Calu3 (cell line): Measurements from ENCODE around the gene UCKL1. TPM values are rescaled to one million over a fixed set of nuclear protein-coding genes. Genes with fewer than 3 reads are reported as not detected.

Experiments used
- BruUV-seq: library from RNA; stranded (reverse); fragments of 400-500 nt; replicated peaks from 2 replicates; lab custom pipeline; 2021; lab: Mats Ljungman, UMichigan
- CTCF ChIA-PET: fragments of 300-600 bp; sonication (Branson Sonifier 250); formaldehyde crosslinking; loops from one replicate; lab custom pipeline; 2022; ENCODE audit warnings: antibody characterized with exemption; lab: Charles Lee
- DNase-seq: peaks from one replicate; pipeline ENCODE4 v3.0.0; 2022
- H3K27ac Mint-ChIP-seq: one replicate; pipeline ENCODE4 v1.8.0; 2022; ENCODE audit warnings: mixed read lengths; ENCODE audit not compliant: unreplicated experiment
- H3K27me3 Mint-ChIP-seq: one replicate; pipeline ENCODE4 v1.8.0; 2022; ENCODE audit warnings: mixed read lengths; ENCODE audit not compliant: unreplicated experiment
- H3K36me3 Mint-ChIP-seq: one replicate; pipeline ENCODE4 v1.8.0; 2022; ENCODE audit warnings: mild to moderate bottlenecking, moderate library complexity, mixed read lengths; ENCODE audit not compliant: insufficient read depth, unreplicated experiment
- H3K4me1 Mint-ChIP-seq: one replicate; pipeline ENCODE4 v1.8.0; 2022; ENCODE audit warnings: mild to moderate bottlenecking, low read depth, mixed read lengths; ENCODE audit not compliant: unreplicated experiment
- H3K4me3 Mint-ChIP-seq: one replicate; pipeline ENCODE4 v1.8.0; 2022; ENCODE audit warnings: mild to moderate bottlenecking, low read depth, moderate library complexity, mixed read lengths; ENCODE audit not compliant: unreplicated experiment
- H3K9me3 Mint-ChIP-seq: one replicate; pipeline ENCODE4 v1.8.0; 2022; ENCODE audit warnings: low read depth, mixed read lengths; ENCODE audit not compliant: unreplicated experiment
- CTCF ChIP-seq: fragments of 200-600 bp; IDR thresholded peaks from one replicate; pipeline ENCODE4 v1.8.0; 2022; ENCODE audit warnings: antibody characterized with exemption; ENCODE audit not compliant: unreplicated experiment
- intact Hi-C: fragments of 100-400 bp; cut with micrococcal nuclease; formaldehyde crosslinking; loops from one replicate; pipeline ENCODE4 v1.10.0; 2022; ENCODE audit not compliant: unreplicated experiment
- total RNA-seq: library from RNA; stranded (reverse); gene quantifications from 2 replicates; pipeline ENCODE4 v1.2.3, GENCODE V29; 2022

The UCKL1 gene
- total RNA-seq, 1 experiment from 2014 or later: 85.1 TPM

GRCh38 chr20:63959699-63960075, 3.5 kb upstream of the UCKL1 start:
- CTCF ChIA-PET: no interaction called here
- no peaks in the 10 kb centered on the region for H3K9me3 Mint-ChIP-seq
- intact Hi-C loops: no loop called here
- H3K4me3 Mint-ChIP-seq: no peak overlapping the region
- H3K4me1 Mint-ChIP-seq: peaks cover 7% of the 10 kb centered on the region
- DNase-seq: no peak
- no peak for TF ChIP-seq CTCF
- BruUV-seq: no TSS peak
- no peak overlapping the region for H3K27ac Mint-ChIP-seq
- H3K27me3 Mint-ChIP-seq: no peaks in the 10 kb centered on the region
- peaks cover 82% of the 10 kb centered on the region for H3K36me3 Mint-ChIP-seq

GRCh38 chr20:63958964-63959698, 2.9 kb upstream of the UCKL1 start:
- no peak for DNase-seq
- CTCF ChIA-PET: interaction anchor here (0.5 kb wide), 1 partner anchor 385 kb away, joined by 4 read pairs; the partner anchor contains the start of gene HELZ2
- intact Hi-C loops: no loop called here
- no peak for TF ChIP-seq CTCF
- Mint-ChIP-seq H3K4me1 (peaks cover 12% of the 10 kb centered on the region), H3K4me3 (no peak overlapping the region), H3K36me3 (peaks cover 83% of the 10 kb centered on the region), H3K27me3 (no peaks in the 10 kb centered on the region), H3K9me3 (no peaks in the 10 kb centered on the region), H3K27ac (no peak overlapping the region)
- BruUV-seq: no TSS peak

- Mint-ChIP-seq H3K27ac (peak overlapping the region; percentile 9), H3K9me3 (no peaks in the 10 kb centered on the region), H3K4me3 (peak overlapping the region; percentile 85), H3K36me3 (peaks cover 81% of the 10 kb centered on the region), H3K27me3 (no peaks in the 10 kb centered on the region), H3K4me1 (peaks cover 19% of the 10 kb centered on the region)
- no peak for DNase-seq
- no TSS peak for BruUV-seq
- intact Hi-C loops: no loop called here
- CTCF ChIA-PET: interaction anchor here (0.5 kb wide), 1 partner anchor 384 kb away, joined by 4 read pairs; the partner anchor contains the start of gene HELZ2
- no peak for TF ChIP-seq CTCF
Observed at GRCh38 chr20:63958471-63958870, 2.3 kb upstream of the UCKL1 start.

GRCh38 chr20:63957690-63958441, 1.6 kb upstream of the UCKL1 start:
- peak overlapping the region; percentile 85 for H3K4me3 Mint-ChIP-seq
- peak overlapping the region; percentile 77 for H3K27ac Mint-ChIP-seq
- DNase-seq: no peak
- peaks cover 23% of the 10 kb centered on the region for H3K4me1 Mint-ChIP-seq
- BruUV-seq: no TSS peak
- H3K27me3 Mint-ChIP-seq: no peaks in the 10 kb centered on the region
- H3K9me3 Mint-ChIP-seq: no peaks in the 10 kb centered on the region
- CTCF ChIA-PET: interaction anchor here (0.5 to 2.0 kb wide), 5 partner anchors 16 to 420 kb away, joined by 3 to 17 read pairs (median 4); partner anchors contain the start of genes PRPF6 and SAMD10
- peaks cover 83% of the 10 kb centered on the region for H3K36me3 Mint-ChIP-seq
- intact Hi-C loops: no loop called here
- no peak for TF ChIP-seq CTCF
